IMR-90 (cell line): ENCODE data around the gene NELL1. TPM values are rescaled to one million over a fixed set of nuclear protein-coding genes. Genes with fewer than 3 reads are reported as not detected.

Experiments
- ATAC-seq: fragments of 200-7000 bp; cut with Tn5 transposase; 2 replicates; pipeline ENCODE4 v1.9.1; 2020; ENCODE audit warnings: low read depth, mild to moderate bottlenecking, moderate library complexity
- BruUV-seq: library from RNA; stranded (reverse); fragments of 400-500 nt; replicated peaks from 2 replicates; lab custom pipeline; 2021; lab: Mats Ljungman, UMichigan
- CTCF ChIA-PET: fragments of 300-600 bp; formaldehyde crosslinking; extraction: SDS; loops from one replicate; lab custom pipeline; 2021; ENCODE audit warnings: antibody characterized with exemption; lab: Yijun Ruan, JAX
- POLR2A ChIA-PET: fragments of 300-600 bp; sonication (Branson Sonifier 250); formaldehyde crosslinking; loops from one replicate; lab custom pipeline; 2022; ENCODE audit warnings: antibody characterized with exemption; ENCODE audit not compliant: unreplicated experiment; lab: Charles Lee
- DNase-seq: peaks from one replicate; pipeline ENCODE4 v3.0.0; 2013
- H2AFZ ChIP-seq: replicated peaks from 2 replicates; pipeline ENCODE3; 2013; ENCODE audit warnings: low read length, mild to moderate bottlenecking; ENCODE audit not compliant: poor library complexity
- H2AK5ac ChIP-seq: 2 replicates; pipeline ENCODE4 v1.6.1; 2013; ENCODE audit warnings: low read depth, low read length, inconsistent platforms
- H2AK9ac ChIP-seq: replicated peaks from 2 replicates; pipeline ENCODE3; 2013; ENCODE audit warnings: mild to moderate bottlenecking, low read depth, low read length, moderate library complexity; ENCODE audit not compliant: poor library complexity
- H2BK120ac ChIP-seq: 2 replicates; pipeline ENCODE4 v1.6.1; 2013; ENCODE audit warnings: low read depth, low read length, inconsistent platforms
- H2BK15ac ChIP-seq: 3 replicates; pipeline ENCODE4 v1.6.1; 2013; ENCODE audit warnings: low read depth, low read length, inconsistent platforms
- H2BK20ac ChIP-seq: 2 replicates; pipeline ENCODE4 v1.6.1; 2013; ENCODE audit warnings: low read depth, mild to moderate bottlenecking, inconsistent platforms, low read length, moderate library complexity
- H2BK5ac ChIP-seq: 2 replicates; pipeline ENCODE4 v1.6.1; 2013; ENCODE audit warnings: mild to moderate bottlenecking, low read depth, low read length, inconsistent platforms; ENCODE audit not compliant: poor library complexity, severe bottlenecking
- H3K14ac ChIP-seq: replicated peaks from 2 replicates; pipeline ENCODE4 v1.6.1; 2013; ENCODE audit warnings: low read depth, low read length, inconsistent platforms
- H3K18ac ChIP-seq: 2 replicates; pipeline ENCODE4 v1.6.1; 2013; ENCODE audit warnings: low read depth, low read length, control low read depth
- H3K23ac ChIP-seq: 2 replicates; pipeline ENCODE4 v1.6.1; 2013; ENCODE audit warnings: low read depth, low read length, inconsistent platforms
- H3K27ac ChIP-seq: 2 replicates; pipeline ENCODE4 v1.5.1; 2013; ENCODE audit warnings: mild to moderate bottlenecking, control low read depth, low read length; ENCODE audit not compliant: insufficient read depth
- H3K27me3 ChIP-seq: 2 replicates; pipeline ENCODE4 v1.6.1; 2013; ENCODE audit warnings: low read length; ENCODE audit not compliant: control insufficient read depth, insufficient read depth
- H3K36me3 ChIP-seq: 2 replicates; pipeline ENCODE4 v1.6.1; 2013; ENCODE audit warnings: low read length, mixed read lengths; ENCODE audit not compliant: control insufficient read depth, insufficient read depth
- H3K4ac ChIP-seq: 2 replicates; pipeline ENCODE4 v1.6.1; 2013; ENCODE audit warnings: low read depth, low read length, inconsistent platforms
- H3K4me1 ChIP-seq: 2 replicates; pipeline ENCODE4 v1.6.1; 2013; ENCODE audit warnings: low read length, mixed read lengths; ENCODE audit not compliant: control insufficient read depth, insufficient read depth
- H3K4me2 ChIP-seq: 2 replicates; pipeline ENCODE4 v1.6.1; 2013; ENCODE audit warnings: low read depth, mild to moderate bottlenecking, control low read depth, low read length, moderate library complexity
- H3K4me3 ChIP-seq: 2 replicates; pipeline ENCODE4 v1.5.1; 2013; ENCODE audit warnings: low read depth, mild to moderate bottlenecking, control low read depth, low read length, moderate library complexity; ENCODE audit not compliant: insufficient read depth
- H3K56ac ChIP-seq: 2 replicates; pipeline ENCODE4 v1.6.1; 2013; ENCODE audit warnings: low read length, inconsistent platforms; ENCODE audit not compliant: insufficient read depth; ENCODE audit errors: extremely low read depth
- H3K79me1 ChIP-seq, 2 experiments: 2 replicates each; pipeline ENCODE4 v1.6.1; 2013; ENCODE audit warnings: low read length in 2 of 2, inconsistent platforms in 1 of 2, low read depth in 1 of 2
- H3K9ac ChIP-seq: 2 replicates; pipeline ENCODE4 v1.6.1; 2013; ENCODE audit warnings: low read depth, low read length, control low read depth
- H3K9me1 ChIP-seq: 2 replicates; pipeline ENCODE4 v1.6.1; 2013; ENCODE audit warnings: low read length, inconsistent platforms; ENCODE audit not compliant: insufficient read depth
- H3K9me3 ChIP-seq: 2 replicates; pipeline ENCODE4 v1.6.1; 2013; ENCODE audit warnings: low read length; ENCODE audit not compliant: control insufficient read depth, insufficient read depth
- H4K20me1 ChIP-seq: 2 replicates; pipeline ENCODE4 v1.6.1; 2013; ENCODE audit warnings: low read length, inconsistent platforms; ENCODE audit not compliant: insufficient read depth
- H4K5ac ChIP-seq: 2 replicates; pipeline ENCODE4 v1.6.1; 2013; ENCODE audit warnings: mild to moderate bottlenecking, low read depth, low read length, control low read depth
- H4K8ac ChIP-seq, 2 experiments: 2 replicates each; pipeline ENCODE4 v1.6.1; 2013; ENCODE audit warnings: low read depth in 2 of 2, low read length in 2 of 2, control low read depth in 1 of 2, inconsistent platforms in 1 of 2
- H4K91ac ChIP-seq: 2 replicates; pipeline ENCODE4 v1.6.1; 2013; ENCODE audit warnings: low read depth, low read length, inconsistent platforms; ENCODE audit not compliant: insufficient read depth
- BHLHE40 ChIP-seq: fragments of 150-350 bp; IDR thresholded peaks from 2 replicates; pipeline ENCODE4 v1.6.1; 2016; ENCODE audit warnings: mild to moderate bottlenecking, low read depth, low read length
- CEBPB ChIP-seq: IDR thresholded peaks from 2 replicates; pipeline ENCODE4 v1.6.1; 2012; ENCODE audit warnings: low read depth, low read length, improper control_type of control experiment
- CHD1 ChIP-seq: IDR thresholded peaks from 2 replicates; pipeline ENCODE4 v1.6.1; 2012; ENCODE audit warnings: low read depth, low read length, improper control_type of control experiment
- FOS ChIP-seq: fragments of 150-350 bp; IDR thresholded peaks from 2 replicates; pipeline ENCODE4 v1.6.1; 2016; ENCODE audit warnings: low read depth, low read length
- MAFK ChIP-seq: IDR thresholded peaks from 2 replicates; pipeline ENCODE4 v1.6.1; 2012; ENCODE audit warnings: low read depth, low read length, improper control_type of control experiment
- MAZ ChIP-seq: IDR thresholded peaks from 2 replicates; pipeline ENCODE4 v1.6.1; 2012; ENCODE audit warnings: low read depth, mild to moderate bottlenecking, low read length, improper control_type of control experiment, moderate library complexity, borderline replicate concordance
- MXI1 ChIP-seq: IDR thresholded peaks from 2 replicates; pipeline ENCODE4 v1.6.1; 2012; ENCODE audit warnings: low read depth, mild to moderate bottlenecking, low read length, moderate library complexity, borderline replicate concordance
- POLR2A ChIP-seq: IDR thresholded peaks from 2 replicates; pipeline ENCODE4 v1.6.1; 2012; ENCODE audit warnings: mild to moderate bottlenecking, low read depth, low read length
- RAD21 ChIP-seq: IDR thresholded peaks from 2 replicates; pipeline ENCODE4 v1.6.1; 2012; ENCODE audit warnings: low read length, improper control_type of control experiment
- RCOR1 ChIP-seq: IDR thresholded peaks from 2 replicates; pipeline ENCODE4 v1.6.1; 2012; ENCODE audit warnings: mild to moderate bottlenecking, low read length, improper control_type of control experiment; ENCODE audit not compliant: insufficient replicate concordance
- SMC3 ChIP-seq: fragments of 150-350 bp; IDR thresholded peaks from 2 replicates; pipeline ENCODE4 v1.6.1; 2016; ENCODE audit warnings: low read depth, mild to moderate bottlenecking, antibody characterized with exemption, low read length, moderate library complexity
- dilution Hi-C: fragments of 300-500 bp; cut with HindIII; formaldehyde crosslinking; loops from one replicate; pipeline ENCODE4 v1.14.3; 2018; ENCODE audit warnings: low sequenced_read_pairs; ENCODE audit not compliant: unreplicated experiment
- in situ Hi-C: fragments of 300-500 bp; cut with MboI; formaldehyde crosslinking; loops from 3 replicates; pipeline ENCODE4 v1.14.3; 2019; ENCODE audit warnings: low sequenced_read_pairs, inconsistent platforms, mixed read lengths
- intact Hi-C: fragments of 100-400 bp; cut with micrococcal nuclease; formaldehyde crosslinking; loops from 2 replicates; pipeline ENCODE4 v1.10.0; 2022
- polyA plus RNA-seq, 3 experiments: library from polyadenylated mRNA; depleted of rRNA; stranded (reverse); fragments of >200 nt; gene quantifications; 2 replicates each; pipeline ENCODE4 v1.2.3, GENCODE V29; 2012; ENCODE audit warnings: low replicate concordance in 1 of 3
- total RNA-seq: library from RNA; depleted of rRNA; stranded (reverse); fragments of >200 nt; gene quantifications from 2 replicates; pipeline ENCODE4 v1.2.3, GENCODE V29; 2012
- TF ChIP-seq, protein P1 (sequence below): conservative IDR thresholded peaks from 2 replicates; pipeline ENCODE4 v1.5.1; 2012; ENCODE audit warnings: mild to moderate bottlenecking, low read depth, low read length, improper control_type of control experiment
- TF ChIP-seq, protein P2 (sequence below): fragments of 150-350 bp; IDR thresholded peaks from 2 replicates; pipeline ENCODE4 v1.6.1; 2017; ENCODE audit warnings: mild to moderate bottlenecking, antibody characterized with exemption, low read length, low read depth
- TF ChIP-seq, protein P3 (sequence below): fragments of 150-350 bp; IDR thresholded peaks from 2 replicates; pipeline ENCODE4 v1.6.1; 2016; ENCODE audit warnings: low read depth, mild to moderate bottlenecking, low read length, moderate library complexity, borderline replicate concordance

The NELL1 gene
- total and polyA plus RNA-seq, 2 of the 4 experiments (the other 2 are of a cell fraction): not detected

DNA sequence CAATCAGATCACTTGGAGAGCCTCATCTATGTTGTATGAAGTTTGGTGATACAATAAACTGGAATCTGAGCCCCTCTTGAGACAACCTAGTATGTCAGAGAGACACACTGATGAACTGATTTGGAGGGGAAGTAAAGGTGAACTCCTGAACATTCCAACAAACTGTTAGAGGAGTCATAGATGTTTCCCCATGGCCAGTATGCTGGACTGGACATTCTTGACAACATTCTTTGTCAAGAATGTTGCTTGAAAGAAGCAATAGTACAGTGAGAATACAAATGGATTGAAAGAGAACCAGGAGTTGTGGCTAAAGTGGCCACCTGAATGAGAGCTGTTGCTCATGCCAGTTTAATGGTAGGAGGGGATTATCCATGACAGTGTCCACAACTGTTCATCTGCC is 588.1 kb downstream of the NELL1 start:
- no peaks in the 10 kb centered on the region for H3K79me1 ChIP-seq
- H2AK9ac ChIP-seq: no peak overlapping the region
- H3K56ac ChIP-seq: no peak overlapping the region
- dilution Hi-C loops: no loop called here
- no peak overlapping the region for H2AFZ ChIP-seq
- no peak overlapping the region for H4K8ac ChIP-seq
- no peak overlapping the region for H2BK5ac ChIP-seq
- no peak for TF ChIP-seq MXI1
- TF ChIP-seq, protein P1, sequence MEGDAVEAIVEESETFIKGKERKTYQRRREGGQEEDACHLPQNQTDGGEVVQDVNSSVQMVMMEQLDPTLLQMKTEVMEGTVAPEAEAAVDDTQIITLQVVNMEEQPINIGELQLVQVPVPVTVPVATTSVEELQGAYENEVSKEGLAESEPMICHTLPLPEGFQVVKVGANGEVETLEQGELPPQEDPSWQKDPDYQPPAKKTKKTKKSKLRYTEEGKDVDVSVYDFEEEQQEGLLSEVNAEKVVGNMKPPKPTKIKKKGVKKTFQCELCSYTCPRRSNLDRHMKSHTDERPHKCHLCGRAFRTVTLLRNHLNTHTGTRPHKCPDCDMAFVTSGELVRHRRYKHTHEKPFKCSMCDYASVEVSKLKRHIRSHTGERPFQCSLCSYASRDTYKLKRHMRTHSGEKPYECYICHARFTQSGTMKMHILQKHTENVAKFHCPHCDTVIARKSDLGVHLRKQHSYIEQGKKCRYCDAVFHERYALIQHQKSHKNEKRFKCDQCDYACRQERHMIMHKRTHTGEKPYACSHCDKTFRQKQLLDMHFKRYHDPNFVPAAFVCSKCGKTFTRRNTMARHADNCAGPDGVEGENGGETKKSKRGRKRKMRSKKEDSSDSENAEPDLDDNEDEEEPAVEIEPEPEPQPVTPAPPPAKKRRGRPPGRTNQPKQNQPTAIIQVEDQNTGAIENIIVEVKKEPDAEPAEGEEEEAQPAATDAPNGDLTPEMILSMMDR: no peak
- TF ChIP-seq CHD1: no peak
- no peak for TF ChIP-seq CEBPB
- TF ChIP-seq MAFK: no peak
- no peak for TF ChIP-seq POLR2A
- no peak for TF ChIP-seq SMC3
- TF ChIP-seq BHLHE40: no peak
- no peak for TF ChIP-seq MAZ
- TF ChIP-seq, protein P2, sequence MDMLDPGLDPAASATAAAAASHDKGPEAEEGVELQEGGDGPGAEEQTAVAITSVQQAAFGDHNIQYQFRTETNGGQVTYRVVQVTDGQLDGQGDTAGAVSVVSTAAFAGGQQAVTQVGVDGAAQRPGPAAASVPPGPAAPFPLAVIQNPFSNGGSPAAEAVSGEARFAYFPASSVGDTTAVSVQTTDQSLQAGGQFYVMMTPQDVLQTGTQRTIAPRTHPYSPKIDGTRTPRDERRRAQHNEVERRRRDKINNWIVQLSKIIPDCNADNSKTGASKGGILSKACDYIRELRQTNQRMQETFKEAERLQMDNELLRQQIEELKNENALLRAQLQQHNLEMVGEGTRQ: no peak
- TF ChIP-seq FOS: no peak
- TF ChIP-seq, protein P3, sequence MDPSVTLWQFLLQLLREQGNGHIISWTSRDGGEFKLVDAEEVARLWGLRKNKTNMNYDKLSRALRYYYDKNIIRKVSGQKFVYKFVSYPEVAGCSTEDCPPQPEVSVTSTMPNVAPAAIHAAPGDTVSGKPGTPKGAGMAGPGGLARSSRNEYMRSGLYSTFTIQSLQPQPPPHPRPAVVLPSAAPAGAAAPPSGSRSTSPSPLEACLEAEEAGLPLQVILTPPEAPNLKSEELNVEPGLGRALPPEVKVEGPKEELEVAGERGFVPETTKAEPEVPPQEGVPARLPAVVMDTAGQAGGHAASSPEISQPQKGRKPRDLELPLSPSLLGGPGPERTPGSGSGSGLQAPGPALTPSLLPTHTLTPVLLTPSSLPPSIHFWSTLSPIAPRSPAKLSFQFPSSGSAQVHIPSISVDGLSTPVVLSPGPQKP: no peak
- no peak for TF ChIP-seq RCOR1
- no peak for TF ChIP-seq RAD21
- no peak for DNase-seq
- H4K20me1 ChIP-seq: no peaks in the 10 kb centered on the region
- no peaks in the 10 kb centered on the region for H3K27me3 ChIP-seq
- no peak overlapping the region for H2AK5ac ChIP-seq
- ATAC-seq: no peak
- no peak overlapping the region for H2BK15ac ChIP-seq
- no peak overlapping the region for H2BK20ac ChIP-seq
- H3K9ac ChIP-seq: no peak overlapping the region
- no TSS peak for BruUV-seq
- H3K4me1 ChIP-seq: no peaks in the 10 kb centered on the region
- no peak overlapping the region for H3K4me3 ChIP-seq
- ChIA-PET POLR2A (no interaction called here), CTCF (no interaction called here)
- no peak overlapping the region for H3K23ac ChIP-seq
- intact Hi-C loops: no loop called here
- H3K36me3 ChIP-seq: no peaks in the 10 kb centered on the region
- peaks cover 5% of the 10 kb centered on the region for H3K9me3 ChIP-seq
- no peaks in the 10 kb centered on the region for H3K9me1 ChIP-seq
- H4K5ac ChIP-seq: no peak overlapping the region
- H3K4me2 ChIP-seq: no peak overlapping the region
- no peak overlapping the region for H3K18ac ChIP-seq
- no peak overlapping the region for H4K91ac ChIP-seq
- H3K14ac ChIP-seq: no peak overlapping the region
- no peak overlapping the region for H3K4ac ChIP-seq
- H3K27ac ChIP-seq: no peak overlapping the region
- no peak overlapping the region for H2BK120ac ChIP-seq
- in situ Hi-C loops: no loop called here
